Subcutaneous adipose tissue (tissue), 4 donors: ENCODE results near the gene ILDR2. TPM values are rescaled to one million over a fixed set of nuclear protein-coding genes. Genes with fewer than 3 reads are reported as not detected.

Source experiments
- CTCF ChIP-seq: fragments of 450-650 bp; IDR thresholded peaks from one replicate; pipeline ENCODE4 v1.5.1; 2016; ENCODE audit warnings: low read depth, mild to moderate bottlenecking, control low read depth, antibody characterized with exemption, moderate library complexity
- total RNA-seq, 4 donors: library from RNA; depleted of rRNA; stranded (reverse); fragments of >200 nt; gene quantifications; one replicate each; pipeline ENCODE4 v1.1.0, GENCODE V29; 2016

Gene ILDR2
- total RNA-seq, 4 donors from 2014 or later: under 0.01 TPM; not detected in 3

GRCh38 chr1:166905900-166906299 is 69.4 kb downstream of the ILDR2 start:
- no peak for TF ChIP-seq CTCF

- TF ChIP-seq CTCF: no peak
Measured at GRCh38 chr1:166905136-166905535, 70.2 kb downstream of the ILDR2 start.

- no peak for TF ChIP-seq CTCF
Measured at GRCh38 chr1:166903232-166903631, 72.1 kb downstream of the ILDR2 start.

GRCh38 chr1:166902279-166902678 is 73.1 kb downstream of the ILDR2 start:
- TF ChIP-seq CTCF: no peak

- no peak for TF ChIP-seq CTCF
Measured at GRCh38 chr1:166900987-166901386, 74.4 kb downstream of the ILDR2 start.

GRCh38 chr1:166899769-166900168 is 75.6 kb downstream of the ILDR2 start:
- no peak for TF ChIP-seq CTCF

GRCh38 chr1:166895766-166896165 is 79.6 kb downstream of the ILDR2 start:
- no peak for TF ChIP-seq CTCF
